CD1c-positive myeloid dendritic cell (primary cell): ENCODE results near the gene ELOVL2.
A peak's percentile ranks its signal among the peaks of the same experiment; 100 is the strongest.
"Not testable (repeated sequence)": the region's sequence is repeated elsewhere in the genome, so short reads cannot be mapped to it uniquely, and the experiment has no call there.

Source experiments
- DNase-seq: peaks from one replicate; pipeline ENCODE4 v3.0.0-alpha.2; 2016; ENCODE audit errors: extremely low spot score

Gene ELOVL2, protein sequence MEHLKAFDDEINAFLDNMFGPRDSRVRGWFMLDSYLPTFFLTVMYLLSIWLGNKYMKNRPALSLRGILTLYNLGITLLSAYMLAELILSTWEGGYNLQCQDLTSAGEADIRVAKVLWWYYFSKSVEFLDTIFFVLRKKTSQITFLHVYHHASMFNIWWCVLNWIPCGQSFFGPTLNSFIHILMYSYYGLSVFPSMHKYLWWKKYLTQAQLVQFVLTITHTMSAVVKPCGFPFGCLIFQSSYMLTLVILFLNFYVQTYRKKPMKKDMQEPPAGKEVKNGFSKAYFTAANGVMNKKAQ

DNA sequence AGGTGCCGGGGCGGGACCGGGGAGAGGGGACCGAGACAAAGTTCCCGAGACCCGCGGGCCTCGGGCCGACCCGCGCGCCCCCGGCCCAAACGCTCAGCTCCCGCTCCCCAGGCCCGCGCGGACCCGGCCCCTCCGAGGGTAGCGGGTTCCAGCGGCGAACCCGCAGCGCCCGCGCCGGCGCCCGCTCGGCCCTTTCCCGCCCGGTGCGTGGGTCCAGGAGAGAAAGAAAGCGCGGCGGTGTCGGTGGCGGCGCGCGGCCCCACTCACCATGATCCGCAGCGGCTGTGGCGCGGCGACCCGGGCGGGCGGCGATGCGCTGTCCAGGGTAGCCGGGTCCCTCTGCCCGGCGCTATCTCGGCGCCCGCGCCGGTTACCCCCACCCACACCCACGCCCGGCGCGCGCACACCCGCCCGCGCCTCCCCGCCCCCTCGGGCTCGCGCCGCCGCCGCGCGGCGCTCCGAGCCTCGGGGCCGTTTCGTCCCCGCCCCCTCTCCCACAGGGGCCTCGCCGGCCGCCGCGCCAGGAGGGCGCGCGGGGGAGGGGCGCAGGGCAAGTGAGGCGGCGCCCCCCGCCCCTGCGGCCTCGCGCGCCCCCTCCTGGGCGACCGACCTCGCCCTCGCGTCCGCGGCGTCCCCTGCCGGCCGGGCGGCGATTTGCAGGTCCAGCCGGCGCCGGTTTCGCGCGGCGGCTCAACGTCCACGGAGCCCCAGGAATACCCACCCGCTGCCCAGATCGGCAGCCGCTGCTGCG is at the start of gene ELOVL2:
Gene ELOVL2, minus strand, starts transcription at position 345 of the 751 bp plus-strand sequence. Its CDS starts 75 bp downstream, at position 270.
- peak; percentile 29 for DNase-seq

DNA sequence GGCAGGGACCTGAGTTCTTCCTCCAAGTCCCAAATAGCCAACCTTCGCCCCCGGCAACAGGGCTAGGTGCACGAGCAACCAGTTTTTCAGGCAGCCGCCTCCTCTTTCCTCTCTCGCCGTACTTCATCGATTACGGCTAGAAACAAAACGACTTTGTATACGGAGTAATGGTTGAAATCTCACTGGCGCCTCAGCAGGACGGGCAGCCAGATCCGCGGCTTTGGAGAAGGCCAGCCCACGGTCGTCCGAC is 49.2 kb upstream of the ELOVL2 start:
- DNase-seq: no peak

DNA sequence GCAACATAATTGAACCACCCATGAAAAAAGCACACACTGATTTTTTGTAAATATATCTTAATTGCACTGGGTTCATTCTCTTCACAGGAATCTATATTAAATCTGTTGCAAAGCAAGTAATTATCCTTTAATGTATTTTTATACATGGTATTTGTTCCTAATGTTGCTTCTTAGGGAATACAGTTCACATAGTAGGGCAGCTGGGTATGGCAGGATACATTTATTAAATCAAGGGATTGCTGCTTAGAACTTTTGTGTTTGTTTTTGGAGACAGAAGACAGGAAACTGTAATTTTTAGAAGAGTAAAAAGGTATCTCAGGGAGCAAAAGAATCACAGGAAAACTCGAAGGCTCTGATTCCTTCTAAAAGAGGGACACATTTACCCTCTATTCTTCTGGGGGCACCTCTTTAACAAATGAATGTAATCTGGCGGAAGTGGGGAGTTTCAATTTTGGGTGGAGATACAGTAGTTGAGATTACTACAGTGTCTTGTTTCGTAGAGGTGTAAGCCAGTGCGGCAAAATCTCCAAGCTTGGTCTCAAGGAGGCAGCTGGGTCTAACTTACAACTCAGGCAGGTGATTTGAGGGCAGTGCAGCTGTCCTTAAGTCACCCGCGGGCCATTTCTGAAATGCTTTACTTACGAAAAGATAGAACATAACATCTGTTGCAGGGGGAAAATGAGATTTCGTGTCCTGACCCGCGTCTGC is 48.7 kb upstream of the ELOVL2 start:
- DNase-seq: no peak

DNA sequence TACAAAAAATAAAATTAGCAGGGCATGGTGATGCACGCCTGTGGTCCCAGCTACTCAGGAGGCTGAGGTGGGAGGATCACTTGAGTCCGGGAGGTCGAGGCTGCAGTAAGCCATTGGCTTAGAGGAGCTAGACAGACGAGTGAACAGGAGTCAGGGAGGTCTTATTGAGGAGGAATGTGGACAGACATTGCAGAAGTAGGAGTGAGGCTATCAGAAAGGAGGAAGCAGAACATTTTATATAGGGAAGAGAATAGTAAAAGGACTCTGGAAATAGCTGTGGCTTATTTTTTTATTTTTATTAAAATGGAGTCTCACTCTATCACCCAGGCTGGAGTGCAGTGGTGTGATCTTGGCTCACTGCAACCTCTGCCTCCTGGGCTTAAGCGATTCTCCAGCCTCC is 47.0 kb upstream of the ELOVL2 start:
- peak; percentile 35 for DNase-seq

DNA sequence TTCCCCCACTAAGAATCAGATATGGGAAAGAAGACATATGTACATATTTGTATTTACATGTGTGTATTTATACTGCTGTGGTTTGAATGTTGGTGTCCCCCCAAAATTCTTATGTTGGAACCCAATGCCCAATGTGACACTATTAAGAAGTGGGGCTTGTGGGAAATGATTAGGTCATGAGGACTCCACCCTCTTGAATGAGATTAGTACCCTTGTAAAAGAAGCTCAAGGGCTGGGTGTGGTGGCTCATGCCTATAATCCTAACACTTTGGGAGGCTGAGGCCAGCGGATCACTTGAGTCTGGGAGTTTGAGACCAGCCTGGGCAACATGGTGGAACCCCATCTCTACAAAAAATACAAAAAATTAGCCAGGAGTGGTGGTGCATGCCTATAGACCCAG is 45.6 kb upstream of the ELOVL2 start:
- DNase-seq: no peak

DNA sequence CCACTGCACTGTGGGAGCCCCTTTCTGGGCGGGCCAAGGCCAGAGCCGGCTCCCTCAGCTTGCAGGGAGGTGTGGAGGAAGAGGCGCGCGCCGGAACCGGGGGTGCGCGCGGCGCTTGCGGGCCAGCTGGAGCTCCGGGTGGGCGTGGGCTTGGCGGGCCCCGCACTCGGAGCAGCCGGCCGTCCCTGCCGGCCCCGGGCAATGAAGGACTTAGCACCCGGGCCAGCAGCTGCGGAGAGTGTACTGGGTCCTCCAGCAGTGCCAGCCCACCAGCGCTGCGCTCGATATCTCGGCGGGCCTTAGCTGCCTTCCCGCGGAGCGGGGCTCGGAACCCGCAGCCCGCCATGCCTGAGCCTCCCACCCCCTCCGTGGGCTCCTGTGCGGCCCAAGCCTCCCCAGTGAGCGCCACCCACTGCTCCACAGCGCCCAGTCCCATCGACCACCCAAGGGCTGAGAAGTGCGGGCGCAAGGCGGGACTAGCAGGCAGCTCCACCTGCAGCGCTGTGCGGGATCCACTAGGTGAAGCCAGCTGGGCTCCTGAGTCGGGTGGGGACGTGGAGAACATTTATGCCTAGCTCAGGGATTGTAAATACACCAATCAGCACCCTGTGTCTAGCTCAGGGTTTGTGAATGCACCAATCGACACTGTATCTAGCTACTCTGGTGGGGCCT is 43.2 kb upstream of the ELOVL2 start:
- not testable (repeated sequence) for DNase-seq

DNA sequence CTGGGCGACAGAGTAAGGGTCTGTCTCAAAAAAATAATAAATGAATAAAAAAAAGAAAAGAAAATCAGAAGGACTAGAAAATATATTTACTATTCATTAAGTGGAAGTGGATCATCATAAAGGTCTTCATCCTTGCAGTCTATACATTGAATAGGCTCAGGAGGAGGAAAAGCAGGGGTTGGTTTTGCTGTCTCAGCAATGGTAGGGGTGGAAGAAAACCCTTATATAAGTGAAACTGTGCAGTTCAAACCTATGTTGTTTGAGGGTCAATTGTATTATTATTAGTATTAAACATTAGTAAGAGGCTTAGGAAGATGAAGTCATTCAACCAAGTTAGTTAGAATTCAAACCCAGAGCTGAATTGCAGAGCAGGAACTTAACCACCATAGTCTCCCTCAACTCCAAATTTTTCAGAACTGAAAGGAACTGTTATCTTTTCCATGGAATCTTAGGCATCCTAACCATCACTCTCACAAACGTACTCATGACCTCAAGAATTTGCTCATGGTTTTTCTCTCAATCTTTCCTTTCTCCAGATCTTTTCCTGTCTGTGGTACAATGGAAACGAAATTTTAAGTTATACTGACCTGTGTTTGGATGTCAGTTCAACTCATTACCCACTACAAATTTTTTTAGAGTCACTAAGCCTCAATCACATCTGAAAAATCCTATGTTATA is 41.8 kb upstream of the ELOVL2 start:
- DNase-seq: no peak

DNA sequence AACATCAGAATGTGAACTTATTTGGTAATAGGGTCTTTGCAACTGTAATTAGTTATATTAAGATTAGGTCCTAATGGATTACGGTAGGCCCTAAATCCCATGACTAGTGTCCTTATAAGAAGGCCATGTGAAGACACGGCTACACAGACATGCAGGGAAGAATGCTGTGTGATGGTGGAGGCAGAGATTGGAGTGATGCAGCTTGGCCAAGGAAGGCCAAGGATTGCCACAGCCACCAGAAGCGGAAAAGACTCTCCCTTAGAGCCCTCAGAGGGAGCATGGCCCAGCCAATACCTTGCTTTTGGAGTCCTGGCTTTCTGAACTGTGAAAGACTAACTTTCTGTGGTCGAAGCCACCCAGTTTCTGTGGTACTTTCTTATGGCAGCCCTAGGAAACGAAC is 39.9 kb upstream of the ELOVL2 start:
- no peak for DNase-seq

DNA sequence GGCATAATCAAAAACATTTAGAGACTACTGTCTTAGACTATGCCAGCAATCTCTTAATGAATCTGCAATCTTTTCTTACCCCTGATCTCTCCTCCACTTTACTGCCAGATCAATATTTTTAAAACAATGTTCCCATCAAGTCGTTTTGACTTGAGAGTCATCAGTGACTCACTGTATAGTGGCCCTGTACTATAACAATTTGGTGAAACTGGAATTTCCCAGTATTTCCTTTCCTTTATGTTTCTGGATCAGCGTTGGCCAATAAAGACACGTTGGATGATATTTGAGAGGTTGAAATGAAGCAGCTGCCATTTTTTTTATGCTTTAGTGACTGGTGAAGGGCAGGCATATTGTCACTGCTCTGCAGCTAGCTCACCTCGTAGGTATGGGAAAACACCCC is 39.4 kb upstream of the ELOVL2 start:
- no peak for DNase-seq

DNA sequence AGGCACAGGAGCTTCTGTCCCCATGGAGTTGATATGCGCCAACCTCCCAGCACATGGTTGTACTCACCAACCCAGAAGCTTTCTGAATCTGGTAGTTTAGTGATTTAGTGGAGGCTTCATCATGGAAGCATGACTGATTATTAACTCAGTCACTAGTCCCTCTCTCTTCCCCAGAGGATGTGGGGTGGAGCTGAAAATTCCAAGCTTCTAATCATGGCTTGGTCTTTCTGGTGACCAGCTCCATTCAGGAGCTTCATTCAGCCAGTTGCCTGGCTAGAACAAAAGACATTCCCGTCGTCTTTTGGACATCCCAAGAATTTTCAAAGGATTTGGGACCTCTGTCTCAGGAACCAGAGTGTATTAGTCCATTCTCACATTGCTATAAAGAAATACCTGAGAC is 36.2 kb upstream of the ELOVL2 start:
- no peak for DNase-seq

DNA sequence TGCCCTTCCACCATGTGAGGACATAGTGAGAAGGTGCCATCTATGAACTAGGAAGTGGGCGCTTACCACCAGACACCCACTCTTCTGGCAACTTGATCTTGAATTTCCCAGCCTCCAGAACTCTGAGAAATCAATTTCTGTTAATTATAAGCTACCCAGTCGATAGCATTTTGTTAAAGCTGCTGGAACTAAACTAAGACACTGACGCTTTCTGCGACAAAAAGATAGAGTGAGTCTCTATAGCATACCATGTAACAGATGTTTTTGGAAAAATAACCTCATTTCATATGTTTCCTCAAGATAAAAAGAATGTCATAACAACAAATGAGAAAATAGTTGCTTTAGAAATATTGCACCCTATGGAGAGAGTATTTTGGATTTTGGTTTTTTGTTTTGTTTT is 34.2 kb upstream of the ELOVL2 start:
- DNase-seq: no peak

DNA sequence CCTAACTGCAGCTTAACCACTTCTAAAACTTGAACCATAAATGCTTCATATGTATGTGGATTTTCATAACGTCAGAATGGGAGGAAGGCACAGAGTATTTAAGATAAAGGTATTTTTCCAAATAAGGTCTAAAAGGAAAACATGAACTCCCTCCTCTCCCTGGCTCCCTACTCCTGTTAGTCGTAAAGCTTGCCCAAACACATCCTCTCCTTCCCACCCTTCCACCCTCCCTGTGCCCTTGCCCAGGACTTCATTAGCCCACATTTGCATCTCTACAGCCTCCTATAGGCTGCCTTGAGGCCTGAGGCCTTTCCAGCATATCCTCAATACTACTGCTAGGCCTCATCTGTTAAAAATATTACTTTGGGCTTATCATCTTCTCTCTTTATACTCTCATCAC is 32.4 kb upstream of the ELOVL2 start:
- DNase-seq: no peak

DNA sequence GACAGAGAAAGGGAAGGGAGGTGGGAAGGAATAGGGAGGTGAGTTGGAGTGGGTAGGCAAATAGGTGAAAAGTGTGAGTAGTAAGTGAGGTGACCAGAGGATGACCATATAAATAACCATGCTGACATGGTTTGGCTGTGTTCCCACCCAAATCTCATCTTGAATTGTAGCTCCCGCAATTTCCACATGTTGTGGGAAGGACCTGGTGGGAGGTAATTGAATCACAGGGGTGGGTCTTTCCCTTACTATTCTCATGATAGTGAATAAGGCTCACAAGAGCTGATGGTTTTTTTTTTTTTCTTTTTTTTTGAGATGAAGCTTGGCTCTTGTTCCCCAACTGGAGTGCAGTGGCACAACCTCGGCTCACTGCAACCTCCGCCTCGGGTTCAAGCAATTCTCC is 28.0 kb upstream of the ELOVL2 start:
- no peak for DNase-seq

DNA sequence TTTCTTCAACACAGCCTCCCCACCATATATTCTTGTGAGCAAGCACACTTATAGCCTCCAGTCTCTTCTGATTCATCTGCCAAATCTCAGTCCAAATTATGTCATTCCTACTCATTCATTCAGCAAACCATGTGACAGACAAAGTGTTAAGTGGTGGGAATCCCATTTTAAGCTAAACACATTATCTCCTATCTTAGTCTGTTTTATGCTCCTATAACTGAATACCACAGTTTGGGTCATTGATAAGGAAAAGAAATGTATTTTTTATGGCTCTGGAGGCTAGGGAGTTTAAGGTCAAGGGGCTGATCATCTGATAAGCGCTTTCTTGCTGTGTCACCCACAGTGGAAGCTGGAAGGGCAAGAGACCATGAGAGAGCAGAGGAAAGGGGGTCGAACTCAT is 25.7 kb upstream of the ELOVL2 start:
- no peak for DNase-seq

DNA sequence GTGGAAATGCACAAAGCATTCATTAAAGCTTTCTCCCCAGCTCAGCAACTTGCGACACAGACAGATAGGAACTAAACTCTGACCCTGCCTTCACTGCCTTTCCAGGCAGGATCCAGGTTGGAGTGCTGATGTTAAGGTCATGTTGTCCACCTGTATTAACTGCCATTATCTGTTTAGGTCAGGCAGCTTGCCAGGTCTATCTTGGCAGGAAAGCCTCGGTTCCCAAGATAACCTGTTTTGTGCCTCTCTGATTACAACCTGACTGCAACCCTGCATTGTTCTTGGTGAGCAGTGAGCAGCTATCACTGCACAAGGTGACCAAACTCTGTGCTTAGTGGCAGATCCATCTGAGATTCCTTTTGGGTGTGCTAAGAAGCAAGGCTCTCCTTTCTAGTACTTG is 23.2 kb upstream of the ELOVL2 start:
- no peak for DNase-seq

DNA sequence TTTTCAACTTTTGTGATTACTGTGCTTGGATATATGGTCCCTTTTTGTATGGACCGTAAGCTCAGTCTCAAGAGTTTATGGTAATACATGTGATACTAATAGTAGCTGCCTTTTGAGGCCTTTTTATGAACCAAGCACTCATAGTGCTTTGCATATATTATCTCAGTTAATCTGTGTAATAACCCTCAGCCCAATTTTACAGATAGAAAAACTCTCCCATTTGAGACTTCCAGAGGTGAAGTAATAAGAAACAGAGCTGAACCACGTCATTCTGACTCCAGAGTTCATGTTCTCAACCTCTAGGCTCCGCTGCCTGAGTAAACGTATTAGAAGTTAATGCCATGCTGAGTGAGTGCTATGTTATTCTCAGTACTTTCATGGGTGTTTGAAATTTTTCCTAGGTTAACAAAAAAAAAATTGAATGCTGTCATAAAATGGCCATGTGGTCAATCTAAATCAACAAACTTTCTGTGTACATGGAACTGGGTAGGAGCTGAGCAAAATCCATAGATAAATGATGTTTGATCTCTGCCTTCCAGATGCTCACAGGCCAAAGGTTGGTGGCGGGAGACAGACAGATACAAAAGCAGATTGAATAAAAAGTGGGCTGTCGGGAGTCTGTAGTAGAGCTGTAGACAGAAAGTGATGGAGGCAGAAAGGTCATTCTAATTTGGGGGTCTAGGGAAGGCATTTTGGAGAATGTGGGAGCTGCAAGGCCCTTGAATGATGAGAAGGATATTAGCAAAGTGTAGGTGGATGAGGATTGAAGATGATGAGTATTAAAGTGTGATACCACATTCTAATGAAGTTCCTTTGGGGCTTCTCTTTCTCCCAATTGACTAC is 22.6 kb upstream of the ELOVL2 start:
- no peak for DNase-seq

DNA sequence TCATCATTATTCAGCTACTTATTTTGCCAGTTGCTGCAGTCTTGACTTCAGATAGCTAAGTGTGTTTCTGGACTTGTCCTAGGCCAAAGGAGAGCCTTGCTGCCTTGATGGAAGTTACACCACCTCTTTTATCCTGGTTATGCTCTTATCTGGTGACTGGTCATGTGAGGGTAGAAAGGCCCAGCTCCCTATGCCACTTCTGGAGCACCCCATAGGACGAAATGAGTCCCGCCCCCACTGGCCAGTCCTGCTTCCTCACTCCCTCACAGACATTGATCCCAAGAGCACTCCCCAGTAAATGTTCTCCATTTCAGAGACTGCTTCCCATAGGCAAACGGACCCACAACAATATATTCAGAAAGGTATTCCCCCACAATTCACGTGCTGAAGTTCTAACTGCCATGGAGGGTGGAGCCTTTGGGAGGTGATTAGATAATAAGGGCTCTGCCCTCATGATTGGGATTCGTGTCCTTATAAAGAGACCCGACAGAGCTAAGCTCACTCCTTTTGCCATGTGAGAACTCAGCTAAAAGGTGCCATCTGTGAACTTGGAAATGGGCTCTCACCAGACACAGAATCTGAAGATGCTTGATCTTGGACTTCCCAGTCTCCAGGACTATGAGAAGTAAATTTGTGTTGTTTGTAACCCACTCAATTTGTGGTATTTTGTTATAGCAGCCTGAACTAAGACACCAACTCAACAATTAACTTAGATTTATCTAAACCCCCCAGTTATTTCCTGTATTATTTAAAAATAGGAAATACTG is 21.5 kb upstream of the ELOVL2 start:
- no peak for DNase-seq

DNA sequence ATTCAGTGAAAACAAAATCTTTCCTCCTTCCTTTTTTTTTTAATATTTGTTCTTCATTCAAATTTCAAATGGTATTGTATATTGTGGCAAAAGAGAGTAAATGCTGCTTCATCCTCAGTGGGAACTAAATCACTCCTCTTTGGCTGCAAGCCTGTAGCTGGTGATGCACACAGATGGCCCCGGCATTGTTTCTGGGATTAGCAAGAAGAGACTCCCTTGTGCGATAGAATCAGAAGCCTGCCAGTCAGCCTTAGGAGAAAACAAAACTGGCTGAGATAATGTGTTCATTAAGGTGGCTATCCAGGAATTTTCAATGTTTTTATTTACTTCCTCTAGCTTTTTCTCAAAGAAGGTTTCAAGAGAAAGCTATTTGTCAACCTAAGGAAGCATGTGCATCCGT is 20.7 kb upstream of the ELOVL2 start:
- no peak for DNase-seq

DNA sequence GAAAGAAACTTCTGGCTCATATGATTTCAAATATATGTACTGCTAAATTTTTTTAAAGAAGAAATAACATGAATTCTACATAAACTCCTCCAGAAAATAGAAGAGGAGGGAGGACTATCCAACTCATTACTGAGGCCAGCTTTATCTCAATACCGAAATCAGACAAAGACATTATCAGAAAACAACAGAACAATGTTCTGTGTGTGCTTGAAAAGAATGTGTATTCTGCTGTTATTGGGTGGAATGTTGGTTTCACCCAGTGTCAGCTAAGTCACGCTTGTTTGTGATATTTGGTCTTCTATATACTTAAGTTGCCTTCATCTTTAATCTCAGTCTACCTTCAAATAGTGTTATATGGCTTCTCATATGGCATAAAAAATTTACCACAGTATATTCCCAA is 18.6 kb upstream of the ELOVL2 start:
- no peak for DNase-seq

DNA sequence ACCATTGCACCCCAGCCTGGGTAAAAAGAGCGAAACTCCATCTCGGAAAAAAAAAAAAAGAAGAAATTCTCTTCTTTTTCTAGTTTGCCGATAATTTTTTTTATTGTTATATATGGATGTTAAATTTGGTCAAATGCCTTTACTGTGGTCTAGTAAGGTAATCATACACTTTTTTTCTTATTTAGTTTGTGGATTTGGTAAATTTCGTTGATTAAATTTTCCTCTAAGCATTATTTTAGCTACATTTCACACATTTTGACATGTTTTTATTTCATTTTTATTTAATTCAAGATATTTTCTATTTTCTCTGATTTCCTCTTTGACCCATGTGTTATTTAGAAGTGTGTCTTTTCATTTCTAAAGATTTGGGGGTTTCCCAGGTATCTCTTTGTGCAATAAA is 18.0 kb upstream of the ELOVL2 start:
- DNase-seq: no peak
